GM12878 (cell line): Measurements from ENCODE around the gene CDH8. TPM values are rescaled to one million over a fixed set of nuclear protein-coding genes. Genes with fewer than 3 reads are reported as not detected.

Experiments
- ATAC-seq: fragments of 200-7000 bp; cut with Tn5 transposase; 3 replicates; pipeline ENCODE4 v1.9.1; 2020; ENCODE audit warnings: mild to moderate bottlenecking, moderate library complexity
- BruUV-seq: library from RNA; stranded (reverse); fragments of 400-500 nt; replicated peaks from 2 replicates; lab custom pipeline; 2021; lab: Mats Ljungman, UMichigan
- CTCF ChIA-PET: fragments of 300-600 bp; sonication (Branson Sonifier 250); formaldehyde crosslinking; extraction: SDS; loops from one replicate; lab custom pipeline; 2021; ENCODE audit warnings: inconsistent platforms; lab: Yijun Ruan, JAX
- POLR2A ChIA-PET: fragments of 350-600 bp; formaldehyde crosslinking; extraction: SDS; loops from one replicate; lab custom pipeline; 2021; ENCODE audit warnings: inconsistent platforms; lab: Charles Lee
- RAD21 ChIA-PET: fragments of 300-600 bp; sonication (Branson Sonifier 250); formaldehyde crosslinking; loops from one replicate; lab custom pipeline; 2023; ENCODE audit warnings: antibody characterized with exemption; ENCODE audit not compliant: unreplicated experiment; lab: Charles Lee
- SMC1A ChIA-PET: fragments of 300-600 bp; sonication (Branson Sonifier 250); formaldehyde crosslinking; loops from one replicate; lab custom pipeline; 2023; ENCODE audit not compliant: unreplicated experiment, uncharacterized antibody; lab: Charles Lee
- DNase-seq: peaks from one replicate; pipeline ENCODE4 v3.0.0-alpha.2; 2011; ENCODE audit warnings: low read depth, low spot score
- FAIRE-seq: peaks from 3 replicates; lab custom pipeline; 2011; peaks lifted over from hg19 to GRCh38; lab: Jason Lieb, UNC
- H2AFZ ChIP-seq: 2 replicates; pipeline ENCODE4 v1.6.0; 2011; ENCODE audit warnings: low read depth, low read length, control low read depth; ENCODE audit not compliant: control insufficient read depth
- H3K27ac ChIP-seq: 2 replicates; pipeline ENCODE4 v1.5.1; 2011; ENCODE audit warnings: control low read depth; ENCODE audit not compliant: control insufficient read depth, insufficient read depth
- H3K27me3 ChIP-seq, 2 experiments: replicated peaks in 1 of 2; 2 replicates each; pipeline versions ENCODE4 v1.6.0 to v1.6.1; 2011; ENCODE audit warnings: low read length in 1 of 2; ENCODE audit not compliant: control insufficient read depth in 2 of 2, insufficient read depth in 2 of 2
- H3K36me3 ChIP-seq, 2 experiments: 2 replicates each; pipeline ENCODE4 v1.5.1; 2011; ENCODE audit warnings: low read length in 1 of 2; ENCODE audit not compliant: control insufficient read depth in 2 of 2, insufficient read depth in 2 of 2
- H3K4me1 ChIP-seq: 2 replicates; pipeline ENCODE4 v1.6.1; 2011; ENCODE audit warnings: mild to moderate bottlenecking, low read length, moderate library complexity, mixed read lengths; ENCODE audit not compliant: control insufficient read depth, insufficient read depth
- H3K4me2 ChIP-seq: 2 replicates; pipeline ENCODE4 v1.6.0; 2011; ENCODE audit warnings: control low read depth; ENCODE audit not compliant: control insufficient read depth, insufficient read depth
- H3K4me3 ChIP-seq: fragments of 200-600 bp; sonication (generic); 2 replicates; pipeline ENCODE4 v1.5.1; 2016
- H3K79me2 ChIP-seq: 2 replicates; pipeline ENCODE4 v1.6.0; 2011; ENCODE audit warnings: low read length; ENCODE audit not compliant: control insufficient read depth, insufficient read depth
- H3K9ac ChIP-seq: 2 replicates; pipeline ENCODE4 v1.8.0; 2011; ENCODE audit warnings: low read length, control low read depth, mixed read lengths; ENCODE audit not compliant: control insufficient read depth, insufficient read depth
- H3K9me3 ChIP-seq: replicated peaks from 3 replicates; pipeline ENCODE4 v1.5.1; 2011; ENCODE audit warnings: mild to moderate bottlenecking, low read length; ENCODE audit not compliant: control insufficient read depth, insufficient read depth
- H4K20me1 ChIP-seq: 2 replicates; pipeline ENCODE4 v1.6.0; 2011; ENCODE audit not compliant: control insufficient read depth, insufficient read depth
- CBFB ChIP-seq: IDR thresholded peaks from 2 replicates; pipeline ENCODE4 v1.6.1; 2016; ENCODE audit warnings: antibody characterized with exemption, low read depth
- CBX5 ChIP-seq: sonication (generic); IDR thresholded peaks from 2 replicates; pipeline ENCODE4 v1.6.1; 2016; ENCODE audit warnings: low read depth, moderate library complexity, mild to moderate bottlenecking, inconsistent platforms
- CREB1 ChIP-seq: IDR thresholded peaks from 2 replicates; pipeline ENCODE4 v1.6.1; 2012; ENCODE audit warnings: low read depth, mild to moderate bottlenecking, inconsistent platforms
- E2F4 ChIP-seq: IDR thresholded peaks from 2 replicates; pipeline ENCODE4 v1.6.1; 2012; ENCODE audit warnings: low read depth, low read length, improper control_type of control experiment
- IKZF2 ChIP-seq, 2 experiments: fragments of 450-650 bp; IDR thresholded peaks; 2 replicates each; pipeline ENCODE4 v1.6.1; 2017; ENCODE audit warnings: mild to moderate bottlenecking in 2 of 2, moderate library complexity in 2 of 2
- RBBP5 ChIP-seq: fragments of 200-600 bp; sonication (generic); conservative IDR thresholded peaks from 2 replicates; pipeline ENCODE4 v1.6.1; 2016
- RCOR1 ChIP-seq: conservative IDR thresholded peaks from 2 replicates; pipeline ENCODE4 v1.6.1; 2012; ENCODE audit warnings: low read depth, low read length, improper control_type of control experiment
- SPI1 ChIP-seq: IDR thresholded peaks from 2 replicates; pipeline ENCODE4 v1.6.1; 2011; ENCODE audit warnings: low read depth, mild to moderate bottlenecking, low read length, moderate library complexity, borderline replicate concordance; ENCODE audit not compliant: insufficient read depth
- SREBF2 ChIP-seq: IDR thresholded peaks from 2 replicates; pipeline ENCODE4 v1.6.1; 2012; ENCODE audit warnings: mild to moderate bottlenecking, low read length
- WGBS: methylation state at CpG from one replicate; pipeline ENCODE4 v1.1.6; 2016; ENCODE audit warnings: low lambda C conversion rate; ENCODE audit not compliant: insufficient replicate concordance, insufficient coverage; ENCODE audit errors: missing lambda C conversion rate; 5-methylcytosine and 5-hydroxymethylcytosine counted together
- in situ Hi-C: fragments of 300-500 bp; cut with MboI; formaldehyde crosslinking; loops from 9 replicates; pipeline ENCODE4 v1.14.3; 2018; ENCODE audit warnings: mixed read lengths
- intact Hi-C: fragments of 100-400 bp; cut with micrococcal nuclease; formaldehyde crosslinking; loops from one replicate; pipeline ENCODE4 v1.14.2; 2022; ENCODE audit not compliant: unreplicated experiment
- polyA plus RNA-seq, 11 experiments: library from polyadenylated mRNA; depleted of rRNA in 4 of 11; unstranded in 6 of 11; stranded (reverse) in 5 of 11; fragments of >200 nt; fragmentation: Nextera tagmentation in 4 of 11; fragmentation: Illumina TruSeq in 1 of 11; extraction: Ambion mirVana in 4 of 11; extraction: Trizol in 1 of 11; gene quantifications; 1 replicate in 1 of 11; 2 replicates in 10 of 11; pipeline versions ENCODE4 v1.2.1 to v1.2.3, GENCODE V29; 2011 to 2016; ENCODE audit warnings: inconsistent platforms in 2 of 11, missing spikeins in 2 of 11, low read depth in 1 of 11
- total RNA-seq, 4 experiments: library from RNA; depleted of rRNA in 3 of 4; stranded (reverse); fragments of >200 nt in 3 of 4; fragmentation: Illumina TruSeq in 1 of 4; extraction: Trizol in 1 of 4; gene quantifications; 2 replicates each; pipeline versions ENCODE4 v1.2.1 to v1.2.3, GENCODE V29; 2013 to 2021
- TF ChIP-seq, protein P1 (sequence below): fragments of 450-650 bp; formaldehyde crosslinking; IDR thresholded peaks from 2 replicates; pipeline ENCODE4 v1.4.0; 2020; ENCODE audit warnings: mild to moderate bottlenecking, moderate library complexity
- TF ChIP-seq, protein P2 (sequence below): fragments of 450-650 bp; conservative IDR thresholded peaks from 2 replicates; pipeline ENCODE4 v1.6.1; 2017; ENCODE audit warnings: mild to moderate bottlenecking, moderate library complexity

CDH8 gene
- total and polyA plus RNA-seq, 10 of the 15 experiments (the other 5 are each of a cell fraction or from before 2014, with no cell fraction given): 0.13 to 0.68 (median 0.25) TPM; not detected in 3

DNA sequence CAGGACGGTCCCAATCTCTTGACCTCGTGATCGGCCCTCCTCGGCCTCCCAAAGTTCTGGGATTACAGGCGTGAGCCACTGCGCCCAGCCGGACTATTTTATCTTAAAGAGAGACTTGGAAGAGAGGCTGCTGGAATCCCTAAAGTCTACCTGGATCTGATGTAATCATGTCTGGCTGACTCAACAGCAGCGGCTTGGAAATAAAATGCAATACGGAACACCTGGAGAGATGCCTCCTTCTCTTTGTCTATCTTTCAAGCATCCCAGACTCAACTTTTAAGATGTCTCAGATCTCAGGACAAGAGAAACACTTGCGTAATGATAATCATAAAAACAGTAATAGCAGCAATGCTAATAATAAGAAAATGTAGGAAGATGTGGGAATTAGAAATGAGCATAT, 95.6 kb downstream of the CDH8 start:
- no peak overlapping the region for H3K4me3 ChIP-seq
- intact Hi-C loops (no loop called here), in situ Hi-C loops (no loop called here)
- no peak overlapping the region for H3K9ac ChIP-seq
- no peak for TF ChIP-seq RBBP5
- TF ChIP-seq, protein P1, sequence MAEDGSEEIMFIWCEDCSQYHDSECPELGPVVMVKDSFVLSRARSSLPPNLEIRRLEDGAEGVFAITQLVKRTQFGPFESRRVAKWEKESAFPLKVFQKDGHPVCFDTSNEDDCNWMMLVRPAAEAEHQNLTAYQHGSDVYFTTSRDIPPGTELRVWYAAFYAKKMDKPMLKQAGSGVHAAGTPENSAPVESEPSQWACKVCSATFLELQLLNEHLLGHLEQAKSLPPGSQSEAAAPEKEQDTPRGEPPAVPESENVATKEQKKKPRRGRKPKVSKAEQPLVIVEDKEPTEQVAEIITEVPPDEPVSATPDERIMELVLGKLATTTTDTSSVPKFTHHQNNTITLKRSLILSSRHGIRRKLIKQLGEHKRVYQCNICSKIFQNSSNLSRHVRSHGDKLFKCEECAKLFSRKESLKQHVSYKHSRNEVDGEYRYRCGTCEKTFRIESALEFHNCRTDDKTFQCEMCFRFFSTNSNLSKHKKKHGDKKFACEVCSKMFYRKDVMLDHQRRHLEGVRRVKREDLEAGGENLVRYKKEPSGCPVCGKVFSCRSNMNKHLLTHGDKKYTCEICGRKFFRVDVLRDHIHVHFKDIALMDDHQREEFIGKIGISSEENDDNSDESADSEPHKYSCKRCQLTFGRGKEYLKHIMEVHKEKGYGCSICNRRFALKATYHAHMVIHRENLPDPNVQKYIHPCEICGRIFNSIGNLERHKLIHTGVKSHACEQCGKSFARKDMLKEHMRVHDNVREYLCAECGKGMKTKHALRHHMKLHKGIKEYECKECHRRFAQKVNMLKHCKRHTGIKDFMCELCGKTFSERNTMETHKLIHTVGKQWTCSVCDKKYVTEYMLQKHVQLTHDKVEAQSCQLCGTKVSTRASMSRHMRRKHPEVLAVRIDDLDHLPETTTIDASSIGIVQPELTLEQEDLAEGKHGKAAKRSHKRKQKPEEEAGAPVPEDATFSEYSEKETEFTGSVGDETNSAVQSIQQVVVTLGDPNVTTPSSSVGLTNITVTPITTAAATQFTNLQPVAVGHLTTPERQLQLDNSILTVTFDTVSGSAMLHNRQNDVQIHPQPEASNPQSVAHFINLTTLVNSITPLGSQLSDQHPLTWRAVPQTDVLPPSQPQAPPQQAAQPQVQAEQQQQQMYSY (CRISPR knock-in tag): no peak
- no peak for TF ChIP-seq E2F4
- no peak for TF ChIP-seq CBFB
- no peak for TF ChIP-seq CBX5
- TF ChIP-seq SPI1: no peak
- TF ChIP-seq RCOR1: no peak
- TF ChIP-seq, protein P2, sequence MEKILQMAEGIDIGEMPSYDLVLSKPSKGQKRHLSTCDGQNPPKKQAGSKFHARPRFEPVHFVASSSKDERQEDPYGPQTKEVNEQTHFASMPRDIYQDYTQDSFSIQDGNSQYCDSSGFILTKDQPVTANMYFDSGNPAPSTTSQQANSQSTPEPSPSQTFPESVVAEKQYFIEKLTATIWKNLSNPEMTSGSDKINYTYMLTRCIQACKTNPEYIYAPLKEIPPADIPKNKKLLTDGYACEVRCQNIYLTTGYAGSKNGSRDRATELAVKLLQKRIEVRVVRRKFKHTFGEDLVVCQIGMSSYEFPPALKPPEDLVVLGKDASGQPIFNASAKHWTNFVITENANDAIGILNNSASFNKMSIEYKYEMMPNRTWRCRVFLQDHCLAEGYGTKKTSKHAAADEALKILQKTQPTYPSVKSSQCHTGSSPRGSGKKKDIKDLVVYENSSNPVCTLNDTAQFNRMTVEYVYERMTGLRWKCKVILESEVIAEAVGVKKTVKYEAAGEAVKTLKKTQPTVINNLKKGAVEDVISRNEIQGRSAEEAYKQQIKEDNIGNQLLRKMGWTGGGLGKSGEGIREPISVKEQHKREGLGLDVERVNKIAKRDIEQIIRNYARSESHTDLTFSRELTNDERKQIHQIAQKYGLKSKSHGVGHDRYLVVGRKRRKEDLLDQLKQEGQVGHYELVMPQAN: no peak
- no peak for TF ChIP-seq IKZF2 (IDR thresholded peaks at IDR 0.05)
- no peak for TF ChIP-seq CREB1
- no peak for TF ChIP-seq SREBF2
- no peaks in the 10 kb centered on the region for H3K27me3 ChIP-seq
- no peak overlapping the region for H3K27ac ChIP-seq
- no peaks in the 10 kb centered on the region for H3K79me2 ChIP-seq
- no peak overlapping the region for H2AFZ ChIP-seq
- no TSS peak for BruUV-seq
- SMC1A ChIA-PET: interaction anchor here (1.4 kb wide), 1 partner anchor 137 kb away, joined by 4 read pairs; no protein-coding TSS in a partner anchor
- H3K36me3 ChIP-seq: no peaks in the 10 kb centered on the region
- no peak for FAIRE-seq
- no peak for DNase-seq
- whole genome bisulfite sequencing: 39% methylated on average over 10 of the region's 10 CpGs
- no peaks in the 10 kb centered on the region for H3K4me1 ChIP-seq
- H3K4me2 ChIP-seq: no peak overlapping the region
- ATAC-seq: no peak
- POLR2A ChIA-PET: no interaction called here
- H3K9me3 ChIP-seq: no peaks in the 10 kb centered on the region
- CTCF ChIA-PET: no interaction called here
- RAD21 ChIA-PET: no interaction called here
- no peaks in the 10 kb centered on the region for H4K20me1 ChIP-seq
